GM19395 (cell line): Measurements from ENCODE around the gene TFR2.

Experiments
- ATAC-seq: cut with Tn5 transposase; IDR thresholded peaks from one replicate; pipeline ENCODE4 v1.9.1; 2021; ENCODE audit warnings: mild to moderate bottlenecking, moderate library complexity; ENCODE audit not compliant: unreplicated experiment

Gene TFR2

DNA sequence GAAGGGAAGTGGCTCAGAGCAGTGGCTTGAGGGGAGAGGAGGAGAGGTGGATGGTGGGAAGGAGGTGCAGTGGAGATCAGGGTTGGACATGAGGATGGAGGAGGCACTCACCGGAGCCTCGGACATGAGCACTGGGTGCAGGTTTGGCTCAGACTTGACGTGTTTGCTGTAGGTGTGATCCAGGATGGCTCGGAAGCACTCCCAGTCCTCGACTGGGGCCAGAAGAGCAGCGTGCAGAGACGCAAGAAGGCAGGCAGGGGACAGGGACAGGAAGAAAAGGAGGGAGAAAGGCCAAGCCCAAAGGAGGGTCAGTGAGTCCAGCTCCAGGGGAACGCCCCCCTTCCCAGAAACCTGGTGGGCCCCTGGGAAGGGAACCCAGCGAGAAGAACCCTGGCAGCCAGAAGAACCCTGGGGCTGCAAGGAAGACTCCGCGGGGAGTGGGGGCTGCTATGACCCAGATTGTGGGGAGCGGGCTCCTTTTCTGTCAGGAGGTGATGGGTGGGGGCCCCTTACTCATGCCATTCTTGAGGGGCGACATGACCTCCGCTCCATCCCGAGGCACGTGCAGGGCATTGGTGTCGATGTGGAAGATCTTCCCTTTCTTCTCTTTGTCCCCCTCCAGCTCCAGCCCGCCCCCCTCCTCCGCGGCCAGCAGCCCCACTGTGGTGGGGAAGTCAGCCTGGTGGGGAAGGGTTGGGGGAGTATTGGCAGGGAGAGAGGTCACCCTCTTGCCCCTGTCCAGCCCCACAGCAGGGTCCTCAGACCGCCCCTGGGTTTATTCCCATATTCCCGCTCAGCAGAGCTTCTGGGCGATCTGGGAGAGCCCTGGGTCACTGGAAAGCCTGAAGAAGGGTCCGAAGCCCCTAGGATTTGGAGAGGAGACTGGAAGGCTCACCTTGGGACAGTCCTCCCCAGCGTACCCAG lies 13.8 kb upstream of the TFR2 start:
- no peak for ATAC-seq

DNA sequence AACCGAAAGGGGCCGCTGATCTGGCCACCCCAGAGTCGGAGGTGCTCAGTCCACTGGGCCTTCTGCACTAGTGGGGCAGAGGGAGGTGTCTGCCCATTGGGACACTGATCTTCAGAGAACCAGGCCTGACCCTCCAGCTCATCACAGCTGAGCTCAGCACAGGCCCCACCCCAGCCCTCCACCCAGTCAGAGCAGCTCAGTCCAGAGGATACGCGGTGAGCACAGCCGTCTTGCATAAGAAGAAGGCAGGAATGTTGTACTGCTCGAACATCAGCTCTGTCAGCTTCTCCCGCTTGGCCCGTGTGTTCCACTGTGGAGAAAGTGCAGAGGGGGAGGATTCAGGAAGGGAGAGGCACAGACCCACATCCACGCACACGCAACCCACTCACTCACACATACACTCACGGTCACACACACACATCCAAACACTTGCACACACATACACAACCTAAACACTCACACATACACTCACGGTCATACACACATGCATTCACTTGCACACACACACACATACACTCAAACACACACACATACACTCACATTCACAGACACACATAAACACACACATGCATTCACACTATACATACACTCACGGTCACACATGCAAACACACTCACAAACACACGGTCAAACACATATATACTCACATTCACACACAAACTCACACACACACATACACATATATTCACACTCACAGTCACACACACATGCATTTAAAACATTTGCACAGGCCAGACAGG lies 8.6 kb upstream of the TFR2 start:
- ATAC-seq = no peak

DNA sequence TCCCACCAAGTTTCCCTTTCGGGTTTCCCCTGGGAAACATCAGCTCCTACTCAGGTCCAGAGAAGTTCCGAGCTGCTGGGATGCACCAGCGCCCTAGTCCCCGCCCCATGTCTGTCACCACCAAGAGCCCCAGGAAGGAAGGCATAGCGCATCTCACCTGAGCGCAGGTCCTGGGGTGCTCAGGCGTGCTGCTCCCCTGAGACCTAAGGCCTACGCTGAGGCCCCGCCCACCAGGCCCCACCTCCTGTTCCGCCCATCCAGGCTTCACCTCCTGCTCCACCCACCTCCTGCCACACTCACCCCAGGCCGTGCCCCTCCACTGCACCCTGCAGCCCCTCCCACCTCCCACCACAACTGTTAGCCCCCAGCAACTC lies 1.2 kb upstream of the TFR2 start:
- no peak for ATAC-seq

DNA sequence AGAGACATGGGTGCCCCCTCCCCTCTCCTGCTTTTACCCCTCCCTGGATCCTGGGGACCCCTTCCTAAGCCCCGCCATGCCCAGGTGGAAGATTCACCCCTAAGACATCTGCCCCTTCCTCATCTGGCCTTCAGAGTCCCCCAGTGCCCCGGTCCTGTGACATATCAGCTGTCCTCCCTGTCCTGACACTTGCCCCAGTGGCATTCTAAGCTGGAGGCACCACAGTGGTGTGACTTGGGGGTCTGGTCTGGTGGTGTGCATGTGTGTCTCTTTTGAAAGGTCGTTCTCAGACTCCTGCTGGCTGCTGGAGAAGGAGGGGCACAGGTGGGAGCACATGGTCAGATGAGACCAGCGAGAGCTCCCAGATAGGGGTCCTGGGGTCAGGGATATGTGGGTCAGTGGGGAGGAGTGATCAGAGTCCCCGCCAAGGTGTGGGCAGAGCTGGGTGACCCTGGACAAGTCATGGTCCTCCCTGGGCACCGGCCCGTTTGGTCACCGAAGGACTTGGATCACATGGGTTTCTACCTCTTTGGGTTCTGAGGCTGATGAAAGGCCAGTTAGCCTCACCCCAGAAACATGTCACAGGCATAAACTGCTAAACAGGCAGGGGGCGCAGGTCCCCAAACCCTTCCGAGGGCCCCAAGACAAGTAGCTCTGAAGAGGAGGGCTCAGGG lies 645 bp upstream of the TFR2 start:
- no peak for ATAC-seq

DNA sequence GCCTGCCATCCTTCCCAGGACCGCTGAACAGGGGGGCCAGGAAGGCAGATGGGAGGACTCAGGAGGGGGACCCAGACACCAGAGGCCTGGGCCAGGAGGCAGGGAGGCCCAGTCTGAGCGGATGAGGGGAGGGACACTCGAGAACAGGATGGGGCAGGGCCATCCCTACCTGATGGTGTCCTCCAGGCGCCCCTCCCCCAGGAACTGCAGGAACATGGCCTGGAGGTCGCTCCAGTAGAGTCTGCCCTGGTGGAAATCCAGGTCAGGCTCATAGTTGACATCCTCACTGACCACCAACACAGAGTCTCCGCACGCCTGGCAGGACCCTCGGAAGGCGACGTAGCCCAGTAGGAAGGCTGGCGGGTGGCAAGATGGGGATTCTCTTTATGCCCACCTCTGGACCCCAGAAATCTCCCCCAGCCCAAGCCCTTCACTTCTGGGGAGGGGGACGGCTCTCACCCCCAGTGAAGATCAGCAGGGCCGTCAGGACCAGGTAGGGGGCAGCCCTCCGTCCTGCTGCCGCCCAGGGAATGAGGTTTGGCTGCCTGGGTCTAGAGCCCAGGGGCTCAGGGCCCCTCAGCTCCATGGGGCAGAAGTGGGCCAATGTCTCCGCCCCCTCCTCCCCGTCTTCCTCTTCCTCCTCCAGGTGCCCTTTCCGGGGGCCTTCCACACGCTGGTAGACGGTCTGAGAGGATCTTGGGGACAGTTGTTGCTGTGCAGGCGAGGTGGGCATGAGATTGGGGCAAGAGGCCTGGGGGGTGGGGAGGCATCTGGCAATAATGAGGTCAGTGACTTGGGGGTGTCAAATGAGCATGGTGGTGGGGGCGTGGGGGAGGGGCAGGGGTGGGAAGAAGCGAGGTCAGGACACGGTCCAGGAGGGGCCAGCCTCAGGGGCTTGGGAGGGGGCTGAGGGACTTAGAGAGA lies 573 bp downstream of the TFR2 start:
- no peak for ATAC-seq

DNA sequence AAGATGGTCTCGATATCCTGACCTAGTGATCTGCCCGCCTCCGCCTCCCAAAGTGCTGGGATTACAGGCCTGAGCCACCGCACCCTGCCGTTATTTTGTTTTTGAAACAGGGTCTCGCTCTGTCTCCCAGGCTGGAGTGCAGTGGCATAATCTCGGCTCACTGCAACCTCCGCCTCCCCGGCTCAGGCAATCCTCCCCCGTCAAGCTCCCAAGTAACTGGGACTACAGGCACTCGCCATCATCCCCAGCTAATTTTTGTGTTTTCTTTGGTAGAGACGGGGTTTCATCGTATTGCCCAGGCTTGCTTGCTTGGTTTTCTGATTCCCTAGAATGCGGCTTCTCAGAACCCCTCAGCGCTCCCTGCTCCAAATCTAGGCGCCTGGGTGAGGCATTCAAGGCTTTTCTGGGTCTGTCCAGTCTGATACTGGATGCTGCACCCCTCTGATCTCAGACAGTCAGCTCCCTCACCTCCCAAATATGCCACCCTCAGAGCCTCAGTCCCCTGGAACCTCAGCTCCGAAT lies 1.3 kb downstream of the TFR2 start:
- ATAC-seq = no peak

DNA sequence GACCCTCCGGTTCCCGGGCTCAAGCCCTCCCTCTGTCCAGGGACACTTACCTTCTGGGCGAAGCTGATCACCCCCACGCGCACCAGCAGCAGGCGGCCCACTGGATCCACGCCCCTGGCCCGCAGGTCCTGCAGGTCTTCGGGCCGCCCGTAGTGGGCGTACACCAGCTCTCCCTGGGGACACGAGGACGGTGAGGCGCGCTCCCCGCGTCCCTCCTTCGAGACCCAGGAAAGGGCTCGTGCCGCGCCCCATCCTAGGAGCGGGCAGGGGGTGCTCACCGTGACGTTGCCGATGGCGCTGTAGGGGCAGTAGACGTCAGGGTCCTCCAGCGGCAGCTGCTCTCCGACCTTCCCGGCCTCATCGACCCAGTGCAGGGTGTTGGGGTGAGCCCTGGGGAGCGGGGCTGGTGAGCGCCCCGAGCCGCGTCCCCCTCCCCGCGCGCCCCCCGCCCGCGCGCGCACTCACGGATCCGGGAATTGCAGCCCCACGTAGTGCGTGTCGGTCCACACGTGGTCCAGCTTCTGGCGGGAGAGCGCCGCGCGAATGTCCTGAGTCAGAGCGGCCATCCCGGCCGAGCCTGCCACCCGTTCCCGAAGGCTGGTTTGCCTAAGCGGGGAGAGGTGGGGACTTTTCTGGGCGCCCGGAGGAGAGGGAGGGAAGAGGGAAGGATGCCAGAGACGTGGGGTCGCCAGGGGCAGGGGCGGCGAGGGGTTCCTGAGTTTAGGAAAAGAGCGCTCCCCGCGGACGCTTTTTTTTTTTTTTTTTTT lies 8.2 kb downstream of the TFR2 start:
- ATAC-seq = no peak

DNA sequence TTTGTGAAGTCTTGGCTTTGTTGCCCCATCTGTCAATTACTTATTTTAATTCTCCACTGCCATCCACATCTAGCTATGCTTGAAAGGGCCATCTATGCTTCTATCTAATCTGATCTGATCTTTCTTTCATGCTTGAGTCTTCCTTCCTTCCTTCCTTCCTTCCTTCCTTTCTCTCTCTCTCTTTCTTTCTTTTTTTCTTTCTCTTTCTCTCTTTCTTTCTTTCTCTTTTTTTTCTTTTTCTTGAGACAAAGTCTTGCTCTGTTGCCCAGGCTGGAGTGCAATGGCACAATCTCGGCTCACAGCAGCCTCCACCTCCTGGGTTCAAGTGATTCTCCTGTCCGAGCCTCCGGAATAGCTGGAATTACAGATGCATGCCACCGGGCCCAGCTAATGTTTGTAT lies 11.3 kb downstream of the TFR2 start:
- ATAC-seq = no peak

DNA sequence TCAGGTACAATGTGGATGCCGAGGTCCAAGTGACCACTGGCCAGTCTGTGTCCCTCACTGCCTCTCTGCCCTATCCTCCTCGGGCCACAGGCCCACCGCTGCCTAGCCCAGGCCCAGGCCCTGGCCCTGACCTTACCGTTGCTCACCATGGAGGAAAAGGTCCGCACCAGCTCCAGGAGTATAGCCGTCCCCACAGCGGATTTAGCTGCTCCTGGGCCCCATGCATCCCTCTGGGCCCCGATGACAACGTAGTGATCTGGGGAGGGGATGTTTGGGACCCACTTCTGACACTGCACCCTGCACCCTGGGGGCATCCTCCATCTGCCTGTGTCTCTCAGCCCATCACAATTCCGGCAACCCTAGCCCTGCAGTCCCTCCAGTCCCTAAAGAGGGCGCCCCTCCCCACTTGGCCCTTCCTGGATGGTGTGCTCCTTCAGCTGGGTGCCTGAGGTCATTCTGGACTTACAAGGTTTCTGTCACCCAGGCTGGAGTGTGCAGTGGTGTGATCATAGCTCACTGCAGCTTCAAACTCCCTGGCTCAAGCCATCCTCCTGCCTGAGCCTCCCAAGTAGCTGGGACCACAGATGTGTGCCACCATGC lies 12.1 kb downstream of the TFR2 start:
- ATAC-seq = no peak

DNA sequence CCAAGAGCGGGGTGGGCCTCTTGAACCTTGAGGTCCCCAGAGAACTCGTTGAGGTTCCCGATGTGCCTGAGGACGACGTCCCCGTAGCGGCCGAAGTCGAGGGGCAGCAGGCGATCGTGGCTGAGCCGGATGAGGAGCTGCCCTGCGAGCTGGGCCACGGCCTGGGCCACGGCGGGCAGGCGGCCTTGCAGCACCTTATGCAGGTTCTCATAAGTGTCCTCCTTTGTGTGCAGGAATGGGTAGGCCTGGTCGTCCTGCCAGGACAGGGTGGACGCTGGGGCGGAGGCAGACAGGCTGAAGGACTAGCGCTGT lies 14.2 kb downstream of the TFR2 start:
- no peak for ATAC-seq

DNA sequence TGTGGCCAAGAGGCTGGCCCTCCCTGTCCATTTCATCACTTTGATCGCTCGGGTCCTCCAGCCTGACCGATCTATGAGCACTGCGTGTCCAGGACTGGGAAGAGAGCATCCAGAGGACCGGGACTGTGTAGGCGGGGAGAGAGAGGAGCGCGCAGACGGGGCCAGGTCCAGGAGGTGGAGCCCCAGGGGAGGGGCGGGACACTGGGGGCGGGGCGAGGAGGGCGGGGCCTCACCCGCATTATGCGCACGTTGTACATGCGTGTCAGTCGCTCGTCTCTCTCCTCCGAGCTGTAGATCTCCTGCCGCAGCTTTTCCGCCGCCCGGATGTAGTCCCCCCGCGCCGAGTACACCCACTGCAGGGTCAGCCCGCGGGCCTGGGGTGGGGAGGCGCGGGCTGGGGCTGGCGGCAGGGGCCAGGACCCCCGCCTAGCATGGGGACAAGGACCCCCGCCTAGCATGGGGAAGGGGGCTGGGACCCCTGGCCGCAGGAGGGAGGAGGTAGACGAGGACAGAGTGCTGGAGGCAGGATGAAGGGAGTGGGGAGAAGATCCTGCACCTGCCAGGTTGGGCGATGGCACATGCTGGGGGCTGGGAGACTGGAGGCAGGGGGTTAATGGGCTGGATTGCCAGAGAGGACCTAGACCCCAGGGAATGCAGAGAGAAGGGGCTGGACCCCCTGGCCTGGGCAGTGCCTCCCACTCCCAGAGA lies 14.7 kb downstream of the TFR2 start:
- peak; percentile 86 for ATAC-seq

DNA sequence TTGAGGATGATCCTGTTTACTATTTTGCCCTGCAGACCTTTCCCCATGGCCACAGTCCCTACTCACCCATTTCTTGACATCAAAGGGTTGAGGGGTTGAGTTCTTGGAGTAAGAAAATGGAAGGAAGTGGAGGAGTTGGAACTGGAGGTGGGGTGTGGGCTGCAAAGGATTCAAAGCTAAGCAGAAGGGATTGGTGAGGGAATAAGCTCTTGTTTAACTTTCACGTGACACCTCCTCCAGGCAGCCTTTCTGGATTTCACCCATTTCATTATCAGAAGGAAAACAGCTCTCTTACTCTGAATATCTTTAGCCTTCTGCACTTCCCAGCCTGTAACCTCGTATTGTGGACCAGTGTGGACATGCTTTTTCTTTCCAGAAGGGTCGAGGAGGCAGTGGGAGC lies 15.3 kb downstream of the TFR2 start:
- no peak for ATAC-seq

DNA sequence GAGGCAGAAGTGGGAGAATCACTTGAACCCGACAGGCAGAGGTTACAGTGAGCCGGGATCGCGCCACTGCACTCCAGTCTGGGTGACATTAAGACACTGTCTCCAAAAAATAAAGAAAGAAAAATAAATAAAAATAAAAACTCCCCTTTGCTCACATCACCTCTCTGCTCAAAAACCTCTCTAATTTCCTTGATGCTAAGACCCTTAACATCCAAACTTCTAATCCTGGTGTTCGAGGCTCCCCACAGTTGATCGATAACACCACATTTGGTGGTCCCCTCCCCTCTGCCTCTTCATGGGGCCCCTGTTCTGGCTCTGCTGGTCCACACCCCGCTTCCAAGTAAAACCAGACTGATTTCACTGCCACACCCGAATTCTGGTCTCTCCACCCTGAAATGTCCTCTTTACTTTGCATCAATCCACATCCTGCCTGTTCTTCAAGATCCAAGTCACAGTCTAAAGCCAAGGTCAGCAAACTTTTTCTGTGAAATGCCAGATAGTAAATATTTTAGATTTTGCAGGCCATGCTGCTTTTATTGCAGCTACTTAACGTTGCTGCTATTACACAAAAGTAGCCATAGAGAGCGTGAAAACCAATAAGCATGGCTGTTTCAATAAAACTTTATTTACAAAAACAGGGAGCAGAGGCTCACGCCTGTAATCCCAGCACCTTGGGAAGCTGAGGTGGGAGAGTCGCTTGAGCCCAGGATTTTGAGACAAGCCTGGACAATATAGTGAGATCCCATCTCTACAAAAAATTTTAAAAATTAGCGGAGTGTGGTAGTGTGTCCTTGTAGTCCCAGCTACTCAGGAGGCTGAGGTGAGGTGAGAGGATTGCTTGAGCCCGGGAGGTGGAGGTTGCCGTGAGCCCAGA lies 17.2 kb downstream of the TFR2 start:
- ATAC-seq = no peak

DNA sequence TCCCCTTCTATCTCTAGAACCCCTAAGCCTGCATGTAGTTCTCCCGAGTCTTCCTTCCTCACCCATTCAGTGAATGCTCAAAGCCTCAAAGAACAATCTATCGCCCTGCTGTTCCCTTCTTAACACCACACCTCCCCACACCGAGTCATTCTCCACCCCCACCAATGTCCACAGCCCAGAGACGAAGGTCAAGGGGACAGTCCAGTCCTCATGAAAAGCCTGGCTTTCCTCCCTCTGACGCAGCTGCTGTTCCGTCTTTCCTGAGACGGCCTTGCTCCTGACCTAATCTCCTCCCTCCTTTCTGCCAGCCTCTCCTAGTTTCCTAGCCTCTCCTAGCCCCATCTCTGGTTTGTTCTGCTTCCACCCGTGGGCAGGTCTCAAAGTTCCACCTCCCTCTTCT lies 19.8 kb downstream of the TFR2 start:
- no peak for ATAC-seq

DNA sequence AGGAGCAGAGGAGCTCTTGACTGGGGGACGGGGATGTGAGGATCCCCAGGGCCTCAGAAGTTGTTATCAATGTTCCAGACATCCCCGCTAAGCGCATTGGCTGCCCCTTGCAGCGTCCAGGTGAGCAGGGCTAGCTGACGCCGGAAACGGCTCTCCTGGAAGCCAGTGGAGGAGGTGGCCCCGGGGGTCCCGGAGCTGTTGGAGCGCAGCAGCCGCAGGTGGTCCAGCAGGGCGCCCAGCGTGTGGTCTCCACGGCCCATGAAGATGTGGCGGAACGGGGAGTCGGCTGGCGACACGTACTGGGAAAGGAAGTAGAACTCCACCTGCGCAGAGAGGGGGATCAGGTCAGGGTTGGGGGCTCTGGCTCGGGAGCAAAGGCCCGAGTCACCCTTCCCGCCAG lies 20.5 kb downstream of the TFR2 start:
- no peak for ATAC-seq

DNA sequence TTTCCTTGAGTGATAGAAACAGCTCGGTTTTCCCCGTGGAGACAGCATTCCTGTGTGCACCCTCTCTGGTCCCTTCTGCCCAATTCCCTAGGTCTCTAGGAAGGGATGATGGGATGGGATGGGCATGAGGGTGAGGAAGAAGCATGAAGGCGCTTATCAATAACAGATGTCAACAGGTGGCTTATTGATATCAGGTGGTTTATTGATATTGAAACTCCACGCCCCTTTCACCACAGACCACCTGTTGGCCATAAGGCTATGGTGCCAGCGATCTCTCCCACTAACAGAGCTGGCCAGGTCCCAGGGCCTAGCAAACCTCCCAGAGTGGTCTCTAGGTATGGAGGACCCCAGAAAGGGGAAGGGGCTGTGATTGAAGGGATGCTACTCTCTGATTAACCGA lies 21.1 kb downstream of the TFR2 start:
- no peak for ATAC-seq

DNA sequence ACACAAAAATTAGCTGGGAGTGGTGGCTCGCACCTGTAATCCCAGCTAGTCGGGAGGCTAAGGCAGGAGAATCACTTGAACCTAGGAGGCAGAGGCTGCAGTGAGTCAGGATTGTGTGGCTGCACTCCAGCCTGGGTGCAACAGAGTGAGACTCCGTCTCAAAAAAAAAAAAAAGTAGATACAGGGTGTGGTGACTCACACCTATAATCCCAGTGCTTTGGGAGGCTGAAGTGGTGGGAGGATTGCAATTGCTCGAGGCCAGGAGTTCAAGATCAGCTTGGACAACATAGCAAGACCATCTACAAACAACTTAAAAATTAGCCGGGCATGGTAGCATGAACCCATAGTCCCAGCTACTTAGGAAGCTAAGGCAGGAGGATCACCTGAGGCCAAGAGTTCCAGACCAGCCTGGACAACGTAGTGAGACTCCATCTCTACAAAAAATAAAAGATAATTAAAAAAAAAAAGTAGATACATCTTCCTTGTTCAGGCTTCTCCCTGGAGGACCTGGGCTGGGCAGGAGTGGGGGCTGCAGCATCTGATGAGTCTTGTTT lies 27.0 kb downstream of the TFR2 start:
- ATAC-seq = no peak
